SK-N-SH treated with all-trans-retinoic acid at 6 μM for 48 hours (cell line): Measurements from ENCODE around the gene NFKBIA.

Experiments
- RARB ChIP-seq: fragments of 250-450 bp; sonication (Bioruptor Pico); IDR thresholded peaks from 2 replicates; pipeline ENCODE4 v1.8.0; 2021; ENCODE audit warnings: mild to moderate bottlenecking, moderate library complexity
- SNAI2 ChIP-seq: fragments of 250-450 bp; sonication (Bioruptor Pico); IDR thresholded peaks from 2 replicates; pipeline ENCODE4 v1.5.0; 2020; ENCODE audit warnings: mild to moderate bottlenecking, moderate library complexity
- ZNF8 ChIP-seq: fragments of 450-650 bp; formaldehyde crosslinking; IDR thresholded peaks from 2 replicates; pipeline ENCODE4 v1.5.0; 2020; ENCODE audit warnings: mild to moderate bottlenecking, moderate library complexity
- TF ChIP-seq, protein P1 (sequence below): fragments of 250-450 bp; sonication (Bioruptor Pico); IDR thresholded peaks from 2 replicates; pipeline ENCODE4 v1.8.0; 2020; ENCODE audit warnings: mild to moderate bottlenecking, moderate library complexity, borderline replicate concordance

DNA sequence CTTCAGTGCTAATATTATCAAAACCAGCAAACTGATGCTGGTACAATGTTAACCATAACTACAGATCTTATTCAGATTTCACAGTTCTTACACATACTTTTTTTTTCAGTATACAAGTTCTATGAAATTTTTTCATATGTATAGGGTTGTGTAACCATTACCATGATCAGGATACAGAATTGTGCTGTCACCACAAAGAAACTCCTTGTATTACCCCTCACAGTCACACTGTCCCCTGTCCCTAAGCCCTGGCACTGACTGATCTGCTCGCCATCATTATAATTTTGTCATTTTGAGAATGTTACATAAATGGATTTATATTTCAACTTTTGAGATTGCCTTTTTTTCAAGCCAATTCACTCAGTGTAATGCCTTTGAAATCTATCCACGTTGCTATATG lies 21.3 kb upstream of the NFKBIA start:
- no peak for TF ChIP-seq RARB (CRISPR knock-in tag)
- TF ChIP-seq SNAI2 (CRISPR knock-in tag), result no peak
- TF ChIP-seq, protein P1, sequence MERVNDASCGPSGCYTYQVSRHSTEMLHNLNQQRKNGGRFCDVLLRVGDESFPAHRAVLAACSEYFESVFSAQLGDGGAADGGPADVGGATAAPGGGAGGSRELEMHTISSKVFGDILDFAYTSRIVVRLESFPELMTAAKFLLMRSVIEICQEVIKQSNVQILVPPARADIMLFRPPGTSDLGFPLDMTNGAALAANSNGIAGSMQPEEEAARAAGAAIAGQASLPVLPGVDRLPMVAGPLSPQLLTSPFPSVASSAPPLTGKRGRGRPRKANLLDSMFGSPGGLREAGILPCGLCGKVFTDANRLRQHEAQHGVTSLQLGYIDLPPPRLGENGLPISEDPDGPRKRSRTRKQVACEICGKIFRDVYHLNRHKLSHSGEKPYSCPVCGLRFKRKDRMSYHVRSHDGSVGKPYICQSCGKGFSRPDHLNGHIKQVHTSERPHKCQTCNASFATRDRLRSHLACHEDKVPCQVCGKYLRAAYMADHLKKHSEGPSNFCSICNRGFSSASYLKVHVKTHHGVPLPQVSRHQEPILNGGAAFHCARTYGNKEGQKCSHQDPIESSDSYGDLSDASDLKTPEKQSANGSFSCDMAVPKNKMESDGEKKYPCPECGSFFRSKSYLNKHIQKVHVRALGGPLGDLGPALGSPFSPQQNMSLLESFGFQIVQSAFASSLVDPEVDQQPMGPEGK (CRISPR knock-in tag), result no peak
- TF ChIP-seq ZNF8 (CRISPR knock-in tag), result no peak
